Endothelial cell of umbilical vein (primary cell): ENCODE data around the gene DNAJC17.

ENCODE experiments used
- CTCF ChIP-seq, 2 donors: IDR thresholded peaks; 1 replicate in 1 of 2; 2 replicates in 1 of 2; pipeline ENCODE4 v1.5.1; 2011; ENCODE audit warnings: low read length in 2 of 2, mild to moderate bottlenecking in 2 of 2, moderate library complexity in 2 of 2, control low read depth in 1 of 2, inconsistent platforms in 1 of 2, low read depth in 1 of 2; ENCODE audit not compliant: insufficient read depth in 1 of 2; ENCODE audit errors: extremely low read depth in 1 of 2
- GATA2 ChIP-seq: IDR thresholded peaks from 2 replicates; pipeline ENCODE4 v1.7.0; 2011; ENCODE audit warnings: low read depth, mild to moderate bottlenecking, moderate library complexity, mixed read lengths, low read length; ENCODE audit not compliant: insufficient read length, insufficient read depth
- POLR2A ChIP-seq: IDR thresholded peaks from 2 replicates; pipeline ENCODE4 v1.6.1; 2012; ENCODE audit warnings: low read depth, mild to moderate bottlenecking, control low read depth, low read length

- no peak for TF ChIP-seq POLR2A
- TF ChIP-seq CTCF (IDR thresholded peaks at IDR 0.05; ENCODE audit: extremely low read depth in 1 of 2, insufficient read depth in 1 of 2, low read depth in 1 of 2, low read length in 2 of 2), result no peak
- TF ChIP-seq GATA2, result no peak
Measured at GRCh38 chr15:40739854-40740253, 67.4 kb downstream of the DNAJC17 start.
